Measurements from ENCODE around the gene ZC3H7B. TPM values are rescaled to one million over a fixed set of nuclear protein-coding genes. Genes with fewer than 3 reads are reported as not detected.
A peak's percentile ranks its signal among the peaks of the same experiment; 100 is the strongest.

The ZC3H7B gene
- total RNA-seq, 1 experiment from 2014 or later: 60.6 TPM

DNA sequence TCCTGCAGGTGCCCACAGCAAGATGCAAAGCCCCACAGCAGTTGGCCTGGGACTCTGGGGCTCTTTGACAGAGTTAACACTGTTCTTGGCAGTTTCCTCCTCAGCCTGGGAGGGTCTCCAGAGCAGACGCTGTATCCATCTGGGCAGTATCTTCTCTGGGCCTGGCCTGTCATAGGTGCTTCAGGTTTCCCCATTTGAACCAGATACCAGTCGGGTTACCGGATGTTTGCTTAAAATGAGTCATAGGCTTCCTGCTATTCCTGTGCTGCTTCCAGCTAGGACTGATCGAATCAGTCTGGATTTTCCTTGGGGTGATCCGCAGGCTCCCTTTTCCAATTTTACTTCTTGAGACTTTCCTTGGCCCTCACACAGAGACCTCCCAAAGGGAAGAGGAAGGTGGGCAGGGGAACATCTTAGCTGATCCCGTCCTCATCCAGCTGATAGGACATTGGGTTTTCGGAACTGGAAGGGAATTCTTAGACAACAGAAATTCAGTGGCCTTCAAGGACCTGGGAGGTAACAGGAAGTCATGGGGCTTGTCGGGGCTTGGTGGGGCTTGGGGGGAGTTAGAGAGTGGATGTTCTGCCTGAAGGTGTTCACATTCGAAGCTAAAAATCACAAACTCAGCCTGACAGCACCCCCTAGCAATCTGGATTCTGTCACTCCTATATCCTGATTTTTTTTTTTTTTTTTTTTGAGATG is 12.9 kb upstream of the ZC3H7B start:
- Histone ChIP-seq H3K4me3 (ENCODE audit: low read depth, low read length) (peak overlapping the region; percentile 6; the same call in 1 of the 2 replicates), H3K9me3 (no peaks in the 10 kb centered on the region), H3K4me1 (peaks cover 42% of the 10 kb centered on the region), H3K27me3 (replicated peaks; ENCODE audit: control insufficient read depth, insufficient read depth, low read length) (no peaks in the 10 kb centered on the region), H3K36me3 (ENCODE audit: control insufficient read depth, insufficient read depth, low read length) (no peaks in the 10 kb centered on the region; the same call in 1 of the 2 replicates)
- peaks cover 37% of the 10 kb centered on the region for H3K36me3 Mint-ChIP-seq (ENCODE audit: insufficient read depth, unreplicated experiment)
- H3K9me3 Mint-ChIP-seq (ENCODE audit: unreplicated experiment): no peaks in the 10 kb centered on the region
- POLR2A ChIA-PET: interaction anchor here (0.7 to 1.6 kb wide), 2 partner anchors 73 to 93 kb away, joined by 4 to 13 read pairs; partner anchors contain the start of gene TEF
- peak overlapping the region; percentile 67 for H3K4me3 Mint-ChIP-seq (ENCODE audit: unreplicated experiment)
- no peaks in the 10 kb centered on the region for H3K27me3 Mint-ChIP-seq (ENCODE audit: insufficient read depth, unreplicated experiment)
- peak; percentile 73 to 77 for DNase-seq
- peak overlapping the region; percentile 92 for H3K27ac Mint-ChIP-seq (ENCODE audit: unreplicated experiment)
- no TSS peak for BruUV-seq (replicated peaks)
- CTCF ChIA-PET: interaction anchor here (0.7 to 1.5 kb wide), 2 partner anchors 13 to 92 kb away, joined by 3 to 11 read pairs; partner anchors contain the start of gene ZC3H7B
- no peak for TF ChIP-seq CTCF (IDR thresholded peaks at IDR 0.05; ENCODE audit: insufficient read depth in 1 of 2, low read depth in 1 of 2, low read length in 1 of 2, severe bottlenecking in 1 of 2, unreplicated experiment in 1 of 2)
- H3K4me1 Mint-ChIP-seq (ENCODE audit: low read depth, unreplicated experiment): peaks cover 29% of the 10 kb centered on the region
- intact Hi-C loops (cut with micrococcal nuclease; ENCODE audit: unreplicated experiment): loop anchor here (5.0 kb wide), 1 partner anchor 74 kb away; no protein-coding TSS in a partner anchor

DNA sequence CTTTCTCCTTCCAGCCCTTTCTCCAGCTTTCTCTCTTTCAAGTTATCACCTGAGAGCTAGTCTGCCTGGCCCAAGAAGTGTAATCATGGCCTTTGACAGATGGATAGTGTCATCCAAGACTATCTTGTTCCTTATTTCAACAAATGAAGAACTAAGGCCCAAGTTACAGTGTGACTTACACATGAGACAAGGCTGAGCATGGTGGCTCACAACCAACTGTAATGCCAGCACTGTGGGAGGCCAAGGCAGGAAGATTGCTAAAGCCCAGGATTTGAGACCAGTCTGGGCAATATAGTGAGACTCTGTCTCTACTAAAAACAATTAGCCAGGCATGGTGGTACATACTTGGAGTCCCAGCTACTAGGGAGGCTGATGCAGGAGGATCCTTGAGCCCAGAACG is 11.7 kb upstream of the ZC3H7B start:
- POLR2A ChIA-PET: no interaction called here
- intact Hi-C loops (cut with micrococcal nuclease; ENCODE audit: unreplicated experiment): loop anchor here (5.0 kb wide), 1 partner anchor 73 kb away; no protein-coding TSS in a partner anchor

More for the DNA sequence above, 11.7 kb upstream of the ZC3H7B start:
- peaks cover 41% of the 10 kb centered on the region for H3K4me1 ChIP-seq
- H3K4me3 Mint-ChIP-seq (ENCODE audit: unreplicated experiment): peak overlapping the region; percentile 28
- DNase-seq: no peak
- H3K27me3 ChIP-seq (replicated peaks; ENCODE audit: control insufficient read depth, insufficient read depth, low read length): no peaks in the 10 kb centered on the region
- no peaks in the 10 kb centered on the region for H3K9me3 ChIP-seq
- peak overlapping the region; percentile 92 for H3K27ac Mint-ChIP-seq (ENCODE audit: unreplicated experiment)
- H3K27me3 Mint-ChIP-seq (ENCODE audit: insufficient read depth, unreplicated experiment): no peaks in the 10 kb centered on the region
- BruUV-seq (replicated peaks): no TSS peak
- no peak overlapping the region for H3K4me3 ChIP-seq (ENCODE audit: low read depth, low read length)
- peaks cover 26% of the 10 kb centered on the region for H3K4me1 Mint-ChIP-seq (ENCODE audit: low read depth, unreplicated experiment)
- no peaks in the 10 kb centered on the region for H3K9me3 Mint-ChIP-seq (ENCODE audit: unreplicated experiment)
- H3K36me3 Mint-ChIP-seq (ENCODE audit: insufficient read depth, unreplicated experiment): peaks cover 26% of the 10 kb centered on the region
- TF ChIP-seq CTCF (IDR thresholded peaks at IDR 0.05; ENCODE audit: insufficient read depth in 1 of 2, low read depth in 1 of 2, low read length in 1 of 2, severe bottlenecking in 1 of 2, unreplicated experiment in 1 of 2): no peak
- H3K36me3 ChIP-seq (ENCODE audit: control insufficient read depth, insufficient read depth, low read length): no peaks in the 10 kb centered on the region
- CTCF ChIA-PET: no interaction called here
